ENCODE results near the gene NEAT1.

NEAT1 gene

GRCh38 chr11:65486570-65487466, 64.2 kb downstream of the NEAT1 start:
- no peak for DNase-seq (ENCODE audit: low read depth)

GRCh38 chr11:65487467-65488272, 65.1 kb downstream of the NEAT1 start:
- DNase-seq (ENCODE audit: low read depth): no peak

GRCh38 chr11:65488273-65489034, 65.9 kb downstream of the NEAT1 start:
- no peak for DNase-seq (ENCODE audit: low read depth)

DNA sequence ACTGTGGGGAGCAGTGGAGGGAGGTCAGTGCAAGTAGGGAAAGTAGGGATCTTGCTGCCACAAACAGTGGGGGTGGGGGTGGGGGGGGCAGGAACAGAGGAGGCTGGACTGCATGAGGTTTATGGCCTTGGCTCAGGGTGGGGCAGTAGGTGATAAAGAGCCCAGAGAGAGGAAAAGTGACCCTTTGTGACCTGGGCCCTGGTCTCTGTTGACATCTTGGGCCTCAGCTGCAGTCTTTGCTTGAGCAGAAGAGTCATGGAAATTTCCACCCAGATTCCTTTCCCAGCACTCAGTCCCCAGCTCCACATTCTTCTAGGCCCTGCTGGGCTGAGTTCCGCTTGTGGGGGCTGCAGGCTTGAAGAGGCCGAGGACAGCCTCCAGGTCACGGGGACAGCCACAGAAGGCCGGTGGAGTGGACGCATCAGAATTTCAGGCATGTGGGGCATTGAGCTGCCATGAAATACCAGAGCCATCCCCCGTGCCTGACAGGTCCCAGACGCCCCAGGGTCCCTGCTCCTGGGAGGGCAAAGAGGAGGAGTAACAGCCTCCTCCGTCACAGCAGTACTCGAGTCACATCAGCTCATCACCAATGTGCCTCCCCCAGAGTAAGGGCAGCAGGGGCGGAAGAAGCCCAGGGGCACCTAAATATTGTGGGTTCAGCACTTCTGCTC, 66.6 kb downstream of the NEAT1 start:
- no peak for DNase-seq (ENCODE audit: low read depth)

DNA sequence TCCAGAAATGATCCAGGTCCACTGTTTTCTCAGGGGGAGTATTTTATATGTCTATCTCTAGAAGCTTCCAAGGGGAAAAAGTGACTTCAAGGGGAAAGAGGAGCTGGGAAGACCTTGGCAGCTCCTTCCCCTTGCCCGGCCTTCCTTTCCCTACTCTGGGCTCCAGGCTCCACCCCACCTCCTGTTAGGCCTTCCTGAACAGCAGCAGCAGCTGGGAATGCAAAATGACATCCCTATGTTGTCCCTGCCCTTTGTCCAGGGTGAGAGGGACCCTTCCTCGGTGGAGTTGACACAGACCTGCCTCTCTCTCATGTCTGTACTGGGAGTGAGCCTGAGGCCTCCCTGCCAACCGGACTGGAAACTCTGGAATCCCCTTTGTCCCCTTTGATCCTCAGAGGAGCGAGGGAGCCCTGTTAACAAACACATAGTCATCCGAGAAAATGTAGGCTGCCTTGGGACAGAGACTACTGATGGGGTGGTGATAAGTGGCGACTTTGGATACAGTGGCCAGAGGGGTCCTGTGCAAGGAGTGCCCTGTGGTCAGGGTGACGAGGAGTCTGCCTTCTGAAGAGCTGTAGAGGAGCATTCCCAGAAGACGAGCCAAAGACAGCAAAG, 67.2 kb downstream of the NEAT1 start:
- no peak for DNase-seq (ENCODE audit: low read depth)

GRCh38 chr11:65491163-65491465, 68.5 kb downstream of the NEAT1 start:
- no peak for DNase-seq (ENCODE audit: low read depth)

- DNase-seq (ENCODE audit: low read depth): no peak
Observed at GRCh38 chr11:65491614-65492386, 69.2 kb downstream of the NEAT1 start.

DNA sequence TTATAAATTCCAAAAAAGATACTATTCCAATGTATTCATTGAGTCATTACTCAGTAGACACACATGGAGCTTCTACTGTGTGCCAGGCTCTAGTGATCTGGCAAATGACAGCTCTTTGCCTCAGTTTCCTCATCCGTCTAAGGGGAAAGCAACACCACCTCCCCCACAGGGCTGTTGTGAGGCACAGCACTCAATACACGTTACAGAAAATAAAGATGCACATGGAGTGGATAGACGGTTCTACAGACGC, 69.7 kb downstream of the NEAT1 start:
- no peak for DNase-seq (ENCODE audit: low read depth)

GRCh38 chr11:65492637-65493366, 70.2 kb downstream of the NEAT1 start:
- DNase-seq (ENCODE audit: low read depth): no peak

GRCh38 chr11:65493367-65494176, 71.0 kb downstream of the NEAT1 start:
- no peak for DNase-seq (ENCODE audit: low read depth)

All from activated T-helper 9 cell treated with anti-CD3 and anti-CD28 coated beads, Interleukin-2, amount 50 U/mL, for 16 hours (primary cell).